GOT3 (cell line): ENCODE data around the gene KLHL4.
"Not testable (repeated sequence)": the region's sequence is repeated elsewhere in the genome, so short reads cannot be mapped to it uniquely, and the experiment has no call there.

Experiments
- DNase-seq: peaks from one replicate; lab custom pipeline; 2025; ENCODE audit warnings: mixed read lengths; lab: John Stamatoyannopoulos, UW

The KLHL4 gene

GRCh38 chrX:87517571-87518141 is at the start of gene KLHL4:
Gene KLHL4 (plus strand): TSS chrX:87517802. CDS start chrX:87517894, 92 bp downstream.
- no peak for DNase-seq

- DNase-seq: no peak
These were observed 48.7 kb upstream of the KLHL4 start for GRCh38 chrX:87468941-87469340.

- no peak for DNase-seq
These were observed 41.8 kb upstream of the KLHL4 start for GRCh38 chrX:87475793-87476192.

- DNase-seq: not testable (repeated sequence)
These were observed 38.9 kb upstream of the KLHL4 start for GRCh38 chrX:87478703-87479102.

GRCh38 chrX:87489071-87489470 is 28.5 kb upstream of the KLHL4 start:
- DNase-seq: no peak

GRCh38 chrX:87515836-87516235 is 1.8 kb upstream of the KLHL4 start:
- no peak for DNase-seq

GRCh38 chrX:87516717-87517121 is 883 bp upstream of the KLHL4 start:
- DNase-seq: no peak

- DNase-seq: no peak
These were observed 902 bp downstream of the KLHL4 start for GRCh38 chrX:87518504-87518903.

- DNase-seq: no peak
These were observed 8.2 kb downstream of the KLHL4 start for GRCh38 chrX:87525771-87526229.

GRCh38 chrX:87526281-87526680 is 8.7 kb downstream of the KLHL4 start:
- no peak for DNase-seq

- DNase-seq: no peak
These were observed 10.9 kb downstream of the KLHL4 start for GRCh38 chrX:87528487-87528886.

GRCh38 chrX:87571964-87572363 is 54.4 kb downstream of the KLHL4 start:
- DNase-seq: no peak

- DNase-seq: no peak
These were observed 55.3 kb downstream of the KLHL4 start for GRCh38 chrX:87572901-87573300.

GRCh38 chrX:87578978-87579377 is 61.4 kb downstream of the KLHL4 start:
- DNase-seq: no peak

GRCh38 chrX:87580862-87581261 is 63.3 kb downstream of the KLHL4 start:
- DNase-seq: no peak

GRCh38 chrX:87582453-87582852 is 64.9 kb downstream of the KLHL4 start:
- no peak for DNase-seq

- no peak for DNase-seq
These were observed 66.1 kb downstream of the KLHL4 start for GRCh38 chrX:87583679-87584078.

- no peak for DNase-seq
These were observed 98.8 kb downstream of the KLHL4 start for GRCh38 chrX:87616371-87616770.

- no peak for DNase-seq
These were observed 104.1 kb downstream of the KLHL4 start for GRCh38 chrX:87621697-87622096.

- no peak for DNase-seq
These were observed 109.4 kb downstream of the KLHL4 start for GRCh38 chrX:87626996-87627395.

- DNase-seq: no peak
These were observed 116.8 kb downstream of the KLHL4 start for GRCh38 chrX:87634361-87634760.

GRCh38 chrX:87636533-87636932 is 118.9 kb downstream of the KLHL4 start:
- no peak for DNase-seq

- DNase-seq: not testable (repeated sequence)
These were observed 123.8 kb downstream of the KLHL4 start for GRCh38 chrX:87641439-87641838.

- no peak for DNase-seq
These were observed 144.2 kb downstream of the KLHL4 start for GRCh38 chrX:87661761-87662160.
